Stimulated activated naive CD8-positive, alpha-beta T cell treated with anti-CD3 and anti-CD28 coated beads, Interleukin-15, Interleukin-2, amounts not matched to agents 100 U/mL and 50 U/mL, for 24 hours (primary cell): ENCODE data around the gene GNL1.
"Not testable (repeated sequence)": the region's sequence is repeated elsewhere in the genome, so short reads cannot be mapped to it uniquely, and the experiment has no call there.

Experiments
- ATAC-seq: fragments of 150-1000 bp; cut with Tn5 transposase; one replicate; pipeline ENCODE4 v1.10.0; 2021
- DNase-seq: peaks from one replicate; pipeline ENCODE4 v3.0.0; 2021

The GNL1 gene

GRCh38 chr6:30495993-30496392 lies 60.3 kb downstream of the GNL1 start:
- ATAC-seq (no peak), DNase-seq (no peak)

- not testable (repeated sequence) for DNase-seq
Measured at GRCh38 chr6:30495060-30495459, 61.2 kb downstream of the GNL1 start.

DNA sequence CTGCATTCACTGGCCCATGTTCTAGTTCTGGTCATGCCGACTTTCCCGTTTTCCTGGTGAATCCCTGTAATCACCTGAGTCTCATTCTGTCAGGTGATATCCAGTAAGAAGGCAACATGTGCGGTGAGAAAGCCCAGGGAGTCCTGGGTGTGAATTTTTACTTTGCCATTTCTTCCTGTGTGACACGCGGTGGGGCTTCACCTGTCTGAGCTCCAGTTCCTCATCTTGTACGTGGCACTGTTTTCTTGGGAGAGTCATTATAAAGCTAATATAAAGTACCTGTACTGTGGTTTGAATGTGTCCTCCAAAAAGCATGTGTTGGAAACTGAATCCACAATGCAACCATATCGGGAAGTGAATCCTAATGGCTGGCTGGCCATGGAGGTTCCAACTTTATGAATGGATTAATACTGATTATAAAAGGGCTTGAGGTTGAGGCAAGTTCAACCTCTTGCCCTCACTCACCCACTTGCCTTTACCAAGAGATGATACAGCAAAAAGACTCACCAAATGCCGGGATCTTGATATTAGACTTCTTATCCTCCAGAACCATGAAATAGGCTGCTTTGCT lies 61.9 kb downstream of the GNL1 start:
- no peak for DNase-seq
- ATAC-seq, result no peak

More at GRCh38 chr6:30495060-30495459, 61.2 kb downstream of the GNL1 start:
- not testable (repeated sequence) for ATAC-seq

- no peak for ATAC-seq
- peak; percentile 70 for DNase-seq
Measured at GRCh38 chr6:30493643-30494250, 62.5 kb downstream of the GNL1 start.

DNA sequence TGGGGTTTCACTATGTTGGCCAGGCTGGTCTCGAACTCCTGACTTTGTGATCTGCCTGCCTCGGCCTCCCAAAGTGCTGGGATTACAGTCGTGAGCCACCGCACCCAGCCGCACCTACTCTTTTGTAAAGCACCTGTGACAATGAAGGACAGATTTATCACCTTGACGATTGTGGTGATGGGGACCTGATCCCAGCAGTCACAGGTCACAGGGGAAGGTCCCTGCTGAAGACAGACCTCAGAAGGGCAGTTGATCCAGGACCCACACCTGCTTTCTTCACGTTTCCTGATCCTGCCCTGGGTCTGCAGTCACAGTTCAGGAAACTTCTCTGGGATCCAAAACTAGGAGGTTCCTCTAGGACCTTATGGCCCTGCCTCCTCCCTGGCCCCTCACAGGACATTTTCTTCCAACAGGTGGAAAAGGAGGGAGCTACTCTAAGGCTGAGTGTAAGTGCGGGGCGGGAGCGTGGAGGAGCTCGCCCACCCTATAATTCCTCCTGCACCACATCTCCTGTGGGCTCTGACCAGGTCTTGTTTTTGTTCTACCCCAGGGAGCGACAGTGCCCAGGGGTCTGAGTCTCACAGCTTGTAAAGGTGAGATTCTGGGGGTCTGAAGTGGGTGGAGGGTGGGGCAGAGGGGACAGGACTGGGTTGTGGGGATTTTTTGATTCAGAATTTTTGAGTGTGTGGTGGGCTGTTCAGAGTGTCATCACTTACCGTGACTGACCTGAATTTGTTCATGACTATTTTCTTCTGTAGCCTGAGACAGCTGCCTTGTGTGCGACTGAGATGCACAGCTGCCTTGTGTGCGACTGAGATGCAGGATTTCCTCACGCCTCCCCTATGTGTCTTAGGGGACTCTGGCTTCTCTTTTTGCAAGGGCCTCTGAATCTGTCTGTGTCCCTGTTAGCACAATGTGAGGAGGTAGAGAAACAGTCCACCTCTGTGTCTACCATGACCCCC lies 64.0 kb downstream of the GNL1 start:
- peak; percentile 12 for ATAC-seq
- DNase-seq, result no peak
